Activated naive CD4-positive, alpha-beta T cell treated with anti-CD3 and anti-CD28 coated beads, Interleukin-2, amount 50 U/mL, for 16 hours (primary cell): ENCODE measurements around the gene TSPO.

ENCODE experiments used
- DNase-seq: peaks from one replicate; pipeline ENCODE4 v3.0.0-alpha.2; 2020

Gene TSPO

GRCh38 chr22:43203471-43203981, 52.2 kb downstream of the TSPO start:
- no peak for DNase-seq

- no peak for DNase-seq
Observed at GRCh38 chr22:43205261-43205691, 53.9 kb downstream of the TSPO start.

GRCh38 chr22:43205748-43206508, 54.6 kb downstream of the TSPO start:
- no peak for DNase-seq

- DNase-seq = no peak
Observed at GRCh38 chr22:43206509-43207161, 55.3 kb downstream of the TSPO start.

- no peak for DNase-seq
Observed at GRCh38 chr22:43207386-43207785, 56.0 kb downstream of the TSPO start.

GRCh38 chr22:43207849-43208702, 56.7 kb downstream of the TSPO start:
- DNase-seq = no peak

GRCh38 chr22:43208703-43209522, 57.6 kb downstream of the TSPO start:
- DNase-seq = no peak

- no peak for DNase-seq
Observed at GRCh38 chr22:43209523-43209890, 58.1 kb downstream of the TSPO start.

GRCh38 chr22:43209971-43210370, 58.6 kb downstream of the TSPO start:
- DNase-seq = no peak

- no peak for DNase-seq
Observed at GRCh38 chr22:43210631-43211515, 59.5 kb downstream of the TSPO start.

GRCh38 chr22:43211941-43212433, 60.6 kb downstream of the TSPO start:
- DNase-seq = no peak

- DNase-seq = no peak
Observed at GRCh38 chr22:43212434-43212952, 61.1 kb downstream of the TSPO start.
